ENCODE results near the gene ZNF324. TPM values are rescaled to one million over a fixed set of nuclear protein-coding genes. Genes with fewer than 3 reads are reported as not detected.

ZNF324 gene
- polyA plus RNA-seq, 1 of the 3 experiments (the other 2 are of a cell fraction), result 5.6 TPM

- WGBS (ENCODE audit: low lambda C conversion rate), result 86% methylated on average over 2 of the region's 2 CpGs
These were observed 32.7 kb upstream of the ZNF324 start for GRCh38 chr19:58434217-58434616.

More at GRCh38 chr19:58434217-58434616, 32.7 kb upstream of the ZNF324 start:
- no peak overlapping the region for H3K9ac ChIP-seq
- H3K4me3 ChIP-seq (ENCODE audit: low read depth in 2 of 2, low read length in 1 of 2), result peak overlapping the region in 1 of 2 experiments; percentile 19; a peak in 1 of 4 replicates
- H3K9me3 ChIP-seq, result peaks cover 25% of the 10 kb centered on the region
- no peak overlapping the region for H3K4me2 ChIP-seq
- ChIA-PET POLR2A (no interaction called here), CTCF (no interaction called here)
- no peak for DNase-seq
- no peaks in the 10 kb centered on the region for H3F3A ChIP-seq (replicated peaks; ENCODE audit: insufficient read depth)
- H3K4me1 ChIP-seq (ENCODE audit: control insufficient read depth in 1 of 2, insufficient read depth in 2 of 2, low read depth in 1 of 2, low read length in 1 of 2), result peaks cover 0 to 3% of the 10 kb centered on the region in 2 experiments; a peak in 1 of 4 replicates
- H3K36me3 ChIP-seq (replicated peaks in 1 of 2; ENCODE audit: control insufficient read depth in 1 of 2, insufficient read depth in 2 of 2, low read length in 1 of 2), result peaks cover 36 to 54% of the 10 kb centered on the region in 2 experiments
- H2AFZ ChIP-seq (ENCODE audit: low read depth), result no peak overlapping the region
- no peaks in the 10 kb centered on the region for H3K9me2 ChIP-seq
- no peak overlapping the region for H3K27ac ChIP-seq (ENCODE audit: low read depth in 2 of 2, low read length in 1 of 2)
- H3K27me3 ChIP-seq (ENCODE audit: insufficient read depth), result no peaks in the 10 kb centered on the region
- H4K20me1 ChIP-seq (ENCODE audit: insufficient read depth), result no peaks in the 10 kb centered on the region
- peaks cover 7% of the 10 kb centered on the region; the same call in 1 of the 2 replicates for H3K79me2 ChIP-seq (ENCODE audit: insufficient read depth)
- no peak for TF ChIP-seq TEAD4 (IDR thresholded peaks at IDR 0.05; ENCODE audit: borderline replicate concordance, insufficient read depth)
- TF ChIP-seq NFIC (IDR thresholded peaks at IDR 0.05; ENCODE audit: borderline replicate concordance), result no peak
- no peak for TF ChIP-seq POLR2AphosphoS5 (IDR thresholded peaks at IDR 0.05; ENCODE audit: low read depth, low read length)
- TF ChIP-seq, protein P1, sequence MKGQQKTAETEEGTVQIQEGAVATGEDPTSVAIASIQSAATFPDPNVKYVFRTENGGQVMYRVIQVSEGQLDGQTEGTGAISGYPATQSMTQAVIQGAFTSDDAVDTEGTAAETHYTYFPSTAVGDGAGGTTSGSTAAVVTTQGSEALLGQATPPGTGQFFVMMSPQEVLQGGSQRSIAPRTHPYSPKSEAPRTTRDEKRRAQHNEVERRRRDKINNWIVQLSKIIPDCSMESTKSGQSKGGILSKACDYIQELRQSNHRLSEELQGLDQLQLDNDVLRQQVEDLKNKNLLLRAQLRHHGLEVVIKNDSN (IDR thresholded peaks at IDR 0.05; ENCODE audit: borderline replicate concordance, low read depth), result no peak
- no peak for TF ChIP-seq MEF2A (IDR thresholded peaks at IDR 0.05; ENCODE audit: borderline replicate concordance, low read depth)
- TF ChIP-seq TCF12 (IDR thresholded peaks at IDR 0.05), result no peak
- no peak for TF ChIP-seq SMC3 (IDR thresholded peaks at IDR 0.05; ENCODE audit: low read depth, low read length)
- no peak for TF ChIP-seq GATA2 (CRISPR knock-in tag; IDR thresholded peaks at IDR 0.05)
- TF ChIP-seq GABPA (IDR thresholded peaks at IDR 0.05; ENCODE audit: low read depth), result no peak
- no peak for TF ChIP-seq RFX5 (IDR thresholded peaks at IDR 0.05; ENCODE audit: low read length)
- no peak for TF ChIP-seq YY1 (IDR thresholded peaks at IDR 0.05; ENCODE audit: low read depth)
- no peak for TF ChIP-seq JUND (IDR thresholded peaks at IDR 0.05)
- TF ChIP-seq CHD2 (IDR thresholded peaks at IDR 0.05; ENCODE audit: low read length, partially characterized antibody), result no peak
- TF ChIP-seq, protein P2, sequence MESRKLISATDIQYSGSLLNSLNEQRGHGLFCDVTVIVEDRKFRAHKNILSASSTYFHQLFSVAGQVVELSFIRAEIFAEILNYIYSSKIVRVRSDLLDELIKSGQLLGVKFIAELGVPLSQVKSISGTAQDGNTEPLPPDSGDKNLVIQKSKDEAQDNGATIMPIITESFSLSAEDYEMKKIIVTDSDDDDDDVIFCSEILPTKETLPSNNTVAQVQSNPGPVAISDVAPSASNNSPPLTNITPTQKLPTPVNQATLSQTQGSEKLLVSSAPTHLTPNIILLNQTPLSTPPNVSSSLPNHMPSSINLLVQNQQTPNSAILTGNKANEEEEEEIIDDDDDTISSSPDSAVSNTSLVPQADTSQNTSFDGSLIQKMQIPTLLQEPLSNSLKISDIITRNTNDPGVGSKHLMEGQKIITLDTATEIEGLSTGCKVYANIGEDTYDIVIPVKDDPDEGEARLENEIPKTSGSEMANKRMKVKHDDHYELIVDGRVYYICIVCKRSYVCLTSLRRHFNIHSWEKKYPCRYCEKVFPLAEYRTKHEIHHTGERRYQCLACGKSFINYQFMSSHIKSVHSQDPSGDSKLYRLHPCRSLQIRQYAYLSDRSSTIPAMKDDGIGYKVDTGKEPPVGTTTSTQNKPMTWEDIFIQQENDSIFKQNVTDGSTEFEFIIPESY (IDR thresholded peaks at IDR 0.05; ENCODE audit: borderline replicate concordance, low read depth), result no peak
- TF ChIP-seq EZH2phosphoT487 (IDR thresholded peaks at IDR 0.05; ENCODE audit: borderline replicate concordance, low read depth), result no peak
- TF ChIP-seq MXI1 (IDR thresholded peaks at IDR 0.05; ENCODE audit: low read depth, low read length), result no peak
- no peak for TF ChIP-seq NRF1 (IDR thresholded peaks at IDR 0.05; ENCODE audit: low read depth, low read length)
- no peak for TF ChIP-seq RAD21 (IDR thresholded peaks at IDR 0.05; ENCODE audit: low read length)
- no peak for TF ChIP-seq MAX (IDR thresholded peaks at IDR 0.05; ENCODE audit: low read depth)
